HG02973 (cell line): ENCODE measurements around the gene PLXDC1.
"Not testable (repeated sequence)": the region's sequence is repeated elsewhere in the genome, so short reads cannot be mapped to it uniquely, and the experiment has no call there.

Experiments used
- ATAC-seq: cut with Tn5 transposase; IDR thresholded peaks from one replicate; pipeline ENCODE4 v1.9.1; 2021; ENCODE audit warnings: moderate library complexity; ENCODE audit not compliant: unreplicated experiment

PLXDC1 gene

DNA sequence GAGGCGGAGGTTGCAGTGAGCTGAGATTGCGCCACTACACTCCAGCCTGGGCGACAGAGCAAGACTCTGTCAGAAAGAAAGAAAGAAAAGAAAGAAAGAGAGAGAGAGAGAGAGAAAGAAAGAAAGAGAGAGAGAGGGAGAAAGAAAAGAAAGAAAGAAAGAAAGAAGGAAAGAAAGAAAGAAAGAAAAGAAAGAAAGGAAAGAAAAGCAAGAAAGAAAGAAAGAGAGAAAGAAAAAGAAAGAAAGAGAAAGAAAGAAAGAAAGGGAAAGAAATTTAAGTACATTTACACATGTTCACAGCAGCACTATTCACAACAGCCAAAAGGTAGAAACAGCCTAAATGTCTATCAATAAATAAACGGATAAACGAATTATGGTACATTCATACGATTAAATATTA, 21.9 kb downstream of the PLXDC1 start:
- not testable (repeated sequence) for ATAC-seq

- no peak for ATAC-seq
Measured at GRCh38 chr17:39126436-39126835, 25.0 kb downstream of the PLXDC1 start.

GRCh38 chr17:39125143-39125875, 26.1 kb downstream of the PLXDC1 start:
- no peak for ATAC-seq

- ATAC-seq, result no peak
Measured at GRCh38 chr17:39123627-39124026, 27.8 kb downstream of the PLXDC1 start.

GRCh38 chr17:39122991-39123390, 28.4 kb downstream of the PLXDC1 start:
- ATAC-seq, result no peak

GRCh38 chr17:39121919-39122318, 29.5 kb downstream of the PLXDC1 start:
- not testable (repeated sequence) for ATAC-seq

DNA sequence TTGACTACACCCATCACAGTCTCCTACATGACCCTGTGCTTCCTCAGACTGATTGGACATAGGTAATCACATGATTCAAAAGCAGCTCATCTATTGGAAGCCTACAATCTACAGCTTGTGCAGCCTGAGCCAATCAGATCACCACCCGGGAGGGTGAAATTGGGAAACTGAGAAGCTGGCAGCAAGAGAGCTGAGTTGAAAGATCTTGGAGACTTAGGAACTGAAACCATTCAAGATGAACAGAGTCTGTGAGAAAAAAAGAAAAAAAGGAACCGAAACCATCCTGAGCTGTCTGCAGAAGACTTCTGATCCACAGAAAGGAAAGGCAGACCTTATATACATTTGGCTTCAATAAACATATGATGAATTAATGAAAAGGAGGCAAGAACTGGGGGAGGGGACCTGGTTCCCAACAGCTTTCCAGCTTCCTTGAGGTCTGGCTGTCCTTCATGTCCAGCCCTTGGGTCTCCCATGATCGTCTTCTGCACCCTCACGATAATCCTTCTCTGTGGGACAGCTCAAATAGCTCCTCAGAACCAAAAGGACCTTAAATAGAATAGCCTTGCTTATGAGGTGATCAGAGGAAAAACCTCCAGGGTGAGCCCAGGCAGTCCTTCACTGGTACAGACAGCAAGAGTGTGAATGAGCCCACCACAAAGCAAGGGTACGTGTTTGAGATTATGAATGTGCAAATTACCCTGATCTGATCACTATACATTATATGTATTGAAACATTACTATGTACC, 32.6 kb downstream of the PLXDC1 start:
- peak; percentile 48 for ATAC-seq

GRCh38 chr17:39116224-39116623, 35.2 kb downstream of the PLXDC1 start:
- no peak for ATAC-seq

GRCh38 chr17:39115135-39115534, 36.3 kb downstream of the PLXDC1 start:
- no peak for ATAC-seq

GRCh38 chr17:39114723-39115122, 36.7 kb downstream of the PLXDC1 start:
- ATAC-seq, result no peak

DNA sequence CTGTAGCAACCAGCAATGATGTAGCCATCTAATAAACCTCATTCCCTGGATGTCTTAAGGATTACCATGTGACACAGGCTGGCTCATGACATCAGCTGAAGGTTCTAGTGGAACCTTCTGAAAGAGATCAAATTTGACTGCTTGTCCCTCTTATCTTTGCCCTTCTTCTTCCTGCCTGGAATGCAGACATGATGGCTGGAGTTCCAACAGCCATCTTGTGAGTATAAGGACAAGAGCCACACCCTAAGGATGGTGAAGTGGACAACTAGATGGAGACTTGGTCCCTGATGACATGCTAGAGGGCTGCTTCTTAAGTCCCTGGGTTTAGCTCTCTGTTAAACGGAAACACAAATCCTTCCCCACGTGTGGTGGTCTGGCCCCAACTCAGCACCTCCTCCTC, 37.6 kb downstream of the PLXDC1 start:
- no peak for ATAC-seq

GRCh38 chr17:39110435-39111136, 40.9 kb downstream of the PLXDC1 start:
- ATAC-seq, result no peak

- no peak for ATAC-seq
Measured at GRCh38 chr17:39108461-39109375, 42.7 kb downstream of the PLXDC1 start.

- no peak for ATAC-seq
Measured at GRCh38 chr17:39107973-39108372, 43.5 kb downstream of the PLXDC1 start.

DNA sequence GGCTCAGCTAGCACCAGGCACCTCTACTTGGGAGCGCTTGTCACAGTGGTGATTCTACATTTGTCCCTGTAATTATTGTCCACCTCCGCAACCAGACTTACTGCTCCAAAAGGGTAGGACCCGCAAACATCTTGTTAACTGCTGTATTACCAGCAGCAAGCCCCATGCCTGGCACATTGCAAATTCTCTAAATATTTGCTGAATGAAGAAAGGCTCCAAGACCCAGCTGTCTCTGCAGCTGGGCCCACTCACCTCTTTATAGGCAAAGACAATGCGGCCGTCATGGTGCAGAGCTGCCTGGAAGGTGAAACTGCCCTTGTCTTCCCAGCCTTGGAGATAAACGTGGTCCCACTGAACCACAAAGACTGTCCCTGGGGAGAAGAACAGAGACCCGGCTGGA, 44.3 kb downstream of the PLXDC1 start:
- no peak for ATAC-seq

DNA sequence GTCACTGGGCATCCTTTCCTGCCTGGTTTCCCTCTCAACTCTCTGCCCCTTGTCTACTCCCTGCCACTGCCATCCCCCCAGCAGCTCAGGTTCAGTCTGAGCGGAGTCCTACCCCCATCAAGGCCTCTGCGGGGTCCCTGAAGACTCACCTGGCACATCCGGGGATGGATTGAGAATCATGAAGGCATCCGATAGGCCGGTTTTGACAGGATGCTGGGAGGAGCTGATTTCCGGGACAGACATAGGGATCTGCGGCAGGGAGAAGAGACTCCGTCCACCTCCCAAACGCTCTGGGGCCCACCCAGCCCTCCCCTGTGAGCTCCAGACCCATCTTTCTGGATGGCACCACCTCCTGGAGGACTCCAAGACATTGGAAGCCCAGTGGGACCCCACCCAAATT, 45.7 kb downstream of the PLXDC1 start:
- no peak for ATAC-seq

DNA sequence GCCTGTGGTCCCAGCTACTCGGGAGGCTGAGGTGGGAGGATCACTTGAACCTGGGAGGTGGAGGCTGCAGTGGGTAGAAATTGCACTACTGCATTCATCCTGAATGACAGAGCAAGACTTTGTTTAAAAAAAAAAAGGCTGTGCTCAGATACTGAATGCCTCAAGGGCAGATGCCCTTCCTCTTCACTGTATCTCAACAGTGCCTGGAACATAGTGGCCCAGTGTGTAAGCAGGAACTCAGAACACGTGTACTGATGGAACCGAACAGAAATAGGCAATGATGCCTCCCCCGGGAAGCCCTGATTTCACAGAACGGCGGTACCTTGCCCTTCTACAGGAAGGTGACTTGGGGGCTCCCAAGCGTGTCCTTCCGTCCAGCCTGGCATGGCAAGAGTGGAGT, 46.8 kb downstream of the PLXDC1 start:
- ATAC-seq, result no peak

DNA sequence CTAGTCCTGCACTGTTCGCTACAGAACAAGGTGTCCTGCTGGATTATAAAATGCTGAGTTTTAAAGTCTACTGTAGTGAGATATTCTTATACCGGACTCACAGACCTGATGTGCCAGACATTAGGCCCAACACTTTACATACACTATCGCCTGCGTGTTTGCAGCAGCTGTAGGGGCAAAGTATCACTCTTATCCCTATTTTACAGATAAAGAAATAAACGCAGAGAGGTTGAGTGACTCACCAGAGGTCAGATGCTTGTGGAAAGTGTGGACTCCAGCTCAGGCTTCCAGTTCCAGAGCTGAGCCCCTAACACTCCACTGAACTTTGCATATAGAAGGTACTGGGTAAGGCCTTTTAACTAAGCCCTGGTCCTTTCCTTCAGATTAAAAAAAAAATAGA, 47.4 kb downstream of the PLXDC1 start:
- no peak for ATAC-seq

- ATAC-seq, result no peak
Measured at GRCh38 chr17:39101091-39101490, 50.3 kb downstream of the PLXDC1 start.

DNA sequence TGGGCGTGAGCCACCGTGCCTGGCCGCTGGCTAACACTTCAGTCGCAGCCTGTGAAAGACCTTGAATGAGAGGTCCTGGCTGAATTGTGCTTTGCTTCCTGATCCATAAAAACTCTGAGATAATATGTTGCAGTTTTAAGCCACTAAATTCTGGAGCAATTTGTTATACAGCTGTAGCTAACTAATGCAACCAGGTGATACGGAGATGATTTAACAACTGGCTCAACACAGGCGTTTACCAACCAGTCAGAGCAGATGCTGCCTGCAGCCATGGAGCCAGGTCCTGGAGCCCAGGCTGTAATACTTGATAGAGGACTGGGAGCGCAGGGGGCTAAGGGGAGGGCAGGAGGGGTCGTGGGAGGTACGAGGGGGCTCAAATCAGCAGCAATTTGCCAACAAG, 50.9 kb downstream of the PLXDC1 start:
- ATAC-seq, result no peak
